Middle frontal gyrus (tissue), 1 donor: ENCODE measurements around the gene FSTL4.
"Not testable (repeated sequence)": the region's sequence is repeated elsewhere in the genome, so short reads cannot be mapped to it uniquely, and the experiment has no call there.

Experiments
- DNase-seq: peaks from one replicate; pipeline ENCODE4 v3.0.0-alpha.2; 2015; ENCODE audit warnings: low spot score; ENCODE audit errors: extremely low spot score

The FSTL4 gene

GRCh38 chr5:133232911-133233310 is 379.4 kb downstream of the FSTL4 start:
- DNase-seq, result no peak

- no peak for DNase-seq
Observed at GRCh38 chr5:133232435-133232834, 379.9 kb downstream of the FSTL4 start.

GRCh38 chr5:133232011-133232410 is 380.3 kb downstream of the FSTL4 start:
- DNase-seq, result no peak

- DNase-seq, result no peak
Observed at GRCh38 chr5:133230823-133231578, 381.3 kb downstream of the FSTL4 start.

GRCh38 chr5:133229931-133230664 is 382.2 kb downstream of the FSTL4 start:
- DNase-seq, result no peak

GRCh38 chr5:133228316-133228715 is 384.0 kb downstream of the FSTL4 start:
- DNase-seq, result no peak

GRCh38 chr5:133227897-133228296 is 384.4 kb downstream of the FSTL4 start:
- DNase-seq, result no peak

- no peak for DNase-seq
Observed at GRCh38 chr5:133227082-133227481, 385.3 kb downstream of the FSTL4 start.

- DNase-seq, result no peak
Observed at GRCh38 chr5:133226186-133226585, 386.2 kb downstream of the FSTL4 start.

- no peak for DNase-seq
Observed at GRCh38 chr5:133225671-133226152, 386.6 kb downstream of the FSTL4 start.

GRCh38 chr5:133222979-133223378 is 389.4 kb downstream of the FSTL4 start:
- no peak for DNase-seq

- no peak for DNase-seq
Observed at GRCh38 chr5:133222521-133222920, 389.8 kb downstream of the FSTL4 start.

GRCh38 chr5:133222040-133222439 is 390.3 kb downstream of the FSTL4 start:
- no peak for DNase-seq

GRCh38 chr5:133220851-133221674 is 391.3 kb downstream of the FSTL4 start:
- DNase-seq, result no peak

GRCh38 chr5:133219296-133219695 is 393.0 kb downstream of the FSTL4 start:
- DNase-seq, result no peak

- not testable (repeated sequence) for DNase-seq
Observed at GRCh38 chr5:133216138-133216537, 396.2 kb downstream of the FSTL4 start.

- DNase-seq, result no peak
Observed at GRCh38 chr5:133214153-133214820, 398.1 kb downstream of the FSTL4 start.

GRCh38 chr5:133205649-133206048 is 406.7 kb downstream of the FSTL4 start:
- no peak for DNase-seq

GRCh38 chr5:133205204-133205603 is 407.1 kb downstream of the FSTL4 start:
- no peak for DNase-seq

- DNase-seq, result no peak
Observed at GRCh38 chr5:133203317-133204305, 408.7 kb downstream of the FSTL4 start.
